Keratinocyte (primary cell): ENCODE data around the gene BET1L. TPM values are rescaled to one million over a fixed set of nuclear protein-coding genes. Genes with fewer than 3 reads are reported as not detected.

ENCODE experiments used
- DNase-seq: peaks from one replicate; pipeline ENCODE4 v3.0.0-alpha.2; 2011; ENCODE audit warnings: low read depth, missing footprints, low spot score
- FAIRE-seq: peaks from 2 replicates; lab custom pipeline; 2011; peaks lifted over from hg19 to GRCh38; lab: Jason Lieb, UNC
- H2AFZ ChIP-seq: 2 replicates; pipeline ENCODE4 v1.6.0; 2012; ENCODE audit warnings: low read length, control low read depth, inconsistent platforms; ENCODE audit not compliant: control insufficient read depth
- H3K27ac ChIP-seq: 2 replicates; pipeline ENCODE4 v1.5.1; 2011; ENCODE audit warnings: low read length; ENCODE audit not compliant: control insufficient read depth, insufficient read depth
- H3K27me3 ChIP-seq: 3 replicates; pipeline ENCODE4 v1.6.0; 2011; ENCODE audit warnings: low read length; ENCODE audit not compliant: control insufficient read depth, insufficient read depth; ENCODE audit errors: extremely low read depth
- H3K36me3 ChIP-seq, 2 experiments: 2 replicates in 1 of 2; 3 replicates in 1 of 2; pipeline ENCODE4 v1.5.1; 2011; ENCODE audit warnings: low read length in 2 of 2, mild to moderate bottlenecking in 1 of 2; ENCODE audit not compliant: control insufficient read depth in 2 of 2, insufficient read depth in 2 of 2; ENCODE audit errors: extremely low read depth in 1 of 2
- H3K4me1 ChIP-seq: 3 replicates; pipeline ENCODE4 v1.5.1; 2011; ENCODE audit warnings: low read length; ENCODE audit not compliant: control insufficient read depth, insufficient read depth; ENCODE audit errors: extremely low read depth
- H3K4me2 ChIP-seq: 3 replicates; pipeline ENCODE4 v1.6.0; 2011; ENCODE audit warnings: low read depth, low read length; ENCODE audit not compliant: control insufficient read depth, insufficient read depth; ENCODE audit errors: extremely low read depth
- H3K4me3 ChIP-seq, 3 experiments: fragments of 200-600 bp in 1 of 3; sonication (generic) in 1 of 3; 2 replicates in 2 of 3; 3 replicates in 1 of 3; pipeline ENCODE4 v1.5.1; 2011 to 2016; ENCODE audit warnings: low read length in 3 of 3, mild to moderate bottlenecking in 3 of 3, control low read depth in 2 of 3, inconsistent platforms in 1 of 3, low read depth in 1 of 3, mixed read lengths in 1 of 3, mixed run types in 1 of 3, moderate library complexity in 1 of 3; ENCODE audit not compliant: control insufficient read depth in 2 of 3, insufficient read depth in 2 of 3; ENCODE audit errors: extremely low read depth in 1 of 3
- H3K79me2 ChIP-seq: 2 replicates; pipeline ENCODE4 v1.6.0; 2012; ENCODE audit warnings: low read length; ENCODE audit not compliant: control insufficient read depth, insufficient read depth
- H3K9ac ChIP-seq: 3 replicates; pipeline ENCODE4 v1.6.0; 2011; ENCODE audit warnings: low read length; ENCODE audit not compliant: control insufficient read depth, insufficient read depth; ENCODE audit errors: extremely low read depth
- H3K9me1 ChIP-seq: 3 replicates; pipeline ENCODE4 v1.6.0; 2011; ENCODE audit warnings: low read length; ENCODE audit not compliant: control insufficient read depth, insufficient read depth; ENCODE audit errors: extremely low read depth
- H3K9me3 ChIP-seq: 2 replicates; pipeline ENCODE4 v1.5.1; 2012; ENCODE audit warnings: low read depth, low read length; ENCODE audit not compliant: control insufficient read depth
- H4K20me1 ChIP-seq: 3 replicates; pipeline ENCODE4 v1.6.0; 2011; ENCODE audit warnings: low read length; ENCODE audit not compliant: control insufficient read depth, insufficient read depth; ENCODE audit errors: extremely low read depth
- EZH2 ChIP-seq: IDR thresholded peaks from one replicate; pipeline ENCODE4 v1.6.1; 2012; ENCODE audit warnings: inconsistent platforms, mild to moderate bottlenecking, low read length, moderate library complexity
- dilution Hi-C: fragments of 300-500 bp; cut with MboI; formaldehyde crosslinking; loops from one replicate; pipeline ENCODE4 v1.7.0; 2020; ENCODE audit warnings: low sequenced_read_pairs; ENCODE audit not compliant: extremely low pct_ligation_motif_present
- polyA plus RNA-seq, 5 experiments: library from polyadenylated mRNA; depleted of rRNA in 3 of 5; stranded (reverse) in 3 of 5; stranded (forward) in 1 of 5; unstranded in 1 of 5; fragments of >200 nt; gene quantifications; 1 replicate in 1 of 5; 2 replicates in 3 of 5; 3 replicates in 1 of 5; pipeline versions ENCODE4 v1.2.1 to v1.2.3, GENCODE V29; 2011 to 2012; ENCODE audit warnings: missing spikeins in 2 of 5, low read depth in 1 of 5, low replicate concordance in 1 of 5
- TF ChIP-seq, protein P1 (sequence below), 3 experiments: IDR thresholded peaks in 1 of 3; conservative IDR thresholded peaks in 1 of 3; optimal IDR thresholded peaks in 1 of 3; 2 replicates in 2 of 3; 3 replicates in 1 of 3; pipeline versions ENCODE3 to v1.5.1; 2011; ENCODE audit warnings: low read length in 3 of 3, mild to moderate bottlenecking in 3 of 3, moderate library complexity in 2 of 3, control low read depth in 1 of 3, inconsistent platforms in 1 of 3; ENCODE audit not compliant: insufficient read depth in 2 of 3; ENCODE audit errors: extremely low read depth in 1 of 3

Gene BET1L
- polyA plus RNA-seq, 1 donor (not counting 4 experiments of a cell fraction or from before 2014, with no cell fraction given), result 27.0 TPM

DNA sequence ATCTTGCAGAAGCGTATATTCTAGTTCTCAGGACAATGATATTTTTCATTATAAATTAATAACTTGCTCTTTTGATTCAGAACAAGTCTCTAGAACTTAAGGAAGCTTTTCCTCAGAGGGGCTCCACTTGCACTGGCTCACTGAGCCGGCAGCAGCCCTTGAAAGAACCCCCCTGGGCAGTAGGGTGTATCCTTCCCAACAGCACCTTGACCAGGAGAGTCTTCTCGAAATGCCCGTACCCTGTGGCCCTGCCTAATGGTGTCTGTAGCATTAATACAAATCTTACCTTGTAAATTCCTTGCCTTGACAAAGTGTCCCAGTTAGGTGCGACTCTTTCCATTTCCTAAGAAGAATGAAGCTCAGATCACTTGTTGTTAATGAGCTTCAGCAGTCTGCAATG, 43.1 kb upstream of the BET1L start:
- H3K4me1 ChIP-seq, result no peaks in the 10 kb centered on the region
- dilution Hi-C loops, result no loop called here
- no peaks in the 10 kb centered on the region for H3K9me1 ChIP-seq
- H3K4me2 ChIP-seq, result no peak overlapping the region
- DNase-seq (no peak), FAIRE-seq (peak; percentile 67)
- TF ChIP-seq, protein P1, sequence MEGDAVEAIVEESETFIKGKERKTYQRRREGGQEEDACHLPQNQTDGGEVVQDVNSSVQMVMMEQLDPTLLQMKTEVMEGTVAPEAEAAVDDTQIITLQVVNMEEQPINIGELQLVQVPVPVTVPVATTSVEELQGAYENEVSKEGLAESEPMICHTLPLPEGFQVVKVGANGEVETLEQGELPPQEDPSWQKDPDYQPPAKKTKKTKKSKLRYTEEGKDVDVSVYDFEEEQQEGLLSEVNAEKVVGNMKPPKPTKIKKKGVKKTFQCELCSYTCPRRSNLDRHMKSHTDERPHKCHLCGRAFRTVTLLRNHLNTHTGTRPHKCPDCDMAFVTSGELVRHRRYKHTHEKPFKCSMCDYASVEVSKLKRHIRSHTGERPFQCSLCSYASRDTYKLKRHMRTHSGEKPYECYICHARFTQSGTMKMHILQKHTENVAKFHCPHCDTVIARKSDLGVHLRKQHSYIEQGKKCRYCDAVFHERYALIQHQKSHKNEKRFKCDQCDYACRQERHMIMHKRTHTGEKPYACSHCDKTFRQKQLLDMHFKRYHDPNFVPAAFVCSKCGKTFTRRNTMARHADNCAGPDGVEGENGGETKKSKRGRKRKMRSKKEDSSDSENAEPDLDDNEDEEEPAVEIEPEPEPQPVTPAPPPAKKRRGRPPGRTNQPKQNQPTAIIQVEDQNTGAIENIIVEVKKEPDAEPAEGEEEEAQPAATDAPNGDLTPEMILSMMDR (optimal IDR thresholded peaks at IDR 0.05 in 1 of 3, IDR thresholded peaks at IDR 0.05 in 1 of 3, conservative IDR thresholded peaks at IDR 0.05 in 1 of 3; ENCODE audit: extremely low read depth in 1 of 3, insufficient read depth in 2 of 3, low read length in 3 of 3), result no peak
- no peak for TF ChIP-seq EZH2
- H3K4me3 ChIP-seq, result no peak overlapping the region
- H3K36me3 ChIP-seq, result peaks cover 32 to 49% of the 10 kb centered on the region in 2 experiments
- no peaks in the 10 kb centered on the region for H3K9me3 ChIP-seq
- H3K27ac ChIP-seq, result no peak overlapping the region
- no peak overlapping the region for H2AFZ ChIP-seq
- peaks cover 1% of the 10 kb centered on the region for H3K79me2 ChIP-seq
- no peaks in the 10 kb centered on the region for H3K27me3 ChIP-seq
- no peak overlapping the region for H3K9ac ChIP-seq
- no peaks in the 10 kb centered on the region for H4K20me1 ChIP-seq

DNA sequence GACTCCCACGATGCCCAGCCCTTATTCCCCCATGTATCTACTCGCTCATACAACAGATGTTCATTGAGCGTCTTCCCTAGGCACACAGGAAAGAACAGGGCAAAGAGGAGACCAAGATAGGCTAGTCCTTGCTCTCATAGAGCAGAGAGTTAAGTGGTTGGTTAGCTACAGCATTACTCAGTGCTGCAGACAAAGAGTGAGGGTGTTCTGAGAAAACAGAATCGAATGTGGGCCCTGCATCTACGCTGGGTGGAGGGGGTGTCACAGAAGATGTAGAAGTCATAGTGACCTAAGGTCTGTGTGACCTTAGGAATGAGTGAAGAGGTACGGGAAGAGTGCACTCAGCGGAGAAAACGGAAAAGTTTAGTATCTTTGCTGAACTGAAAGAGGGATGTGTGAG, 41.9 kb upstream of the BET1L start:
- Histone ChIP-seq H3K9me3 (no peaks in the 10 kb centered on the region), H3K27me3 (no peaks in the 10 kb centered on the region), H3K36me3 (peaks cover 35 to 58% of the 10 kb centered on the region in 2 experiments), H3K4me2 (no peak overlapping the region), H3K9ac (no peak overlapping the region), H3K4me3 (no peak overlapping the region), H3K79me2 (peaks cover 4% of the 10 kb centered on the region), H3K4me1 (no peaks in the 10 kb centered on the region), H3K9me1 (no peaks in the 10 kb centered on the region), H4K20me1 (no peaks in the 10 kb centered on the region), H2AFZ (no peak overlapping the region), H3K27ac (no peak overlapping the region)
- dilution Hi-C loops, result no loop called here
- no peak for TF ChIP-seq EZH2
- TF ChIP-seq, protein P1 (optimal IDR thresholded peaks at IDR 0.05 in 1 of 3, IDR thresholded peaks at IDR 0.05 in 1 of 3, conservative IDR thresholded peaks at IDR 0.05 in 1 of 3; ENCODE audit: extremely low read depth in 1 of 3, insufficient read depth in 2 of 3, low read length in 3 of 3), result no peak
- FAIRE-seq, result no peak
- DNase-seq, result no peak
